Neural progenitor cell (in vitro differentiated cells): ENCODE measurements around the gene RHBDD3.

Source experiments
- CTCF ChIP-seq: fragments of 200-600 bp; sonication (generic); IDR thresholded peaks from 2 replicates; pipeline ENCODE4 v1.5.1; 2017; ENCODE audit warnings: antibody characterized with exemption, mild to moderate bottlenecking
- EZH2 ChIP-seq: fragments of 200-600 bp; sonication (generic); IDR thresholded peaks from 2 replicates; pipeline ENCODE4 v1.6.1; 2017; ENCODE audit warnings: antibody characterized with exemption, mild to moderate bottlenecking, moderate library complexity

- TF ChIP-seq CTCF (no peak), EZH2 (no peak)
These were observed 3.9 kb downstream of the RHBDD3 start for GRCh38 chr22:29263791-29264276.
